ENCODE results near the gene AOPEP.

AOPEP gene

GRCh38 chr9:95096807-95097206 is 370.3 kb downstream of the AOPEP start:
- DNase-seq (ENCODE audit: low read depth) = no peak

- DNase-seq (ENCODE audit: low read depth) = no peak
Measured at GRCh38 chr9:95097279-95097678, 370.8 kb downstream of the AOPEP start.

GRCh38 chr9:95098391-95098921 is 372.0 kb downstream of the AOPEP start:
- no peak for DNase-seq (ENCODE audit: low read depth)

- DNase-seq (ENCODE audit: low read depth) = no peak
Measured at GRCh38 chr9:95099321-95100070, 373.0 kb downstream of the AOPEP start.

GRCh38 chr9:95100071-95100627 is 373.6 kb downstream of the AOPEP start:
- DNase-seq (ENCODE audit: low read depth) = no peak

- no peak for DNase-seq (ENCODE audit: low read depth)
Measured at GRCh38 chr9:95101326-95101725, 374.8 kb downstream of the AOPEP start.

- no peak for DNase-seq (ENCODE audit: low read depth)
Measured at GRCh38 chr9:95102001-95102433, 375.5 kb downstream of the AOPEP start.

GRCh38 chr9:95102572-95102971 is 376.1 kb downstream of the AOPEP start:
- no peak for DNase-seq (ENCODE audit: low read depth)

- DNase-seq (ENCODE audit: low read depth) = no peak
Measured at GRCh38 chr9:95103281-95103771, 376.8 kb downstream of the AOPEP start.

- DNase-seq (ENCODE audit: low read depth) = no peak
Measured at GRCh38 chr9:95103871-95104580, 377.5 kb downstream of the AOPEP start.

GRCh38 chr9:95104581-95104960 is 378.1 kb downstream of the AOPEP start:
- no peak for DNase-seq (ENCODE audit: low read depth)

- DNase-seq (ENCODE audit: low read depth) = no peak
Measured at GRCh38 chr9:95104980-95105379, 378.5 kb downstream of the AOPEP start.

GRCh38 chr9:95105519-95106287 is 379.2 kb downstream of the AOPEP start:
- DNase-seq (ENCODE audit: low read depth) = no peak

GRCh38 chr9:95107001-95107749 is 380.7 kb downstream of the AOPEP start:
- DNase-seq (ENCODE audit: low read depth) = no peak

- DNase-seq (ENCODE audit: low read depth) = no peak
Measured at GRCh38 chr9:95107976-95108375, 381.5 kb downstream of the AOPEP start.

- DNase-seq (ENCODE audit: low read depth) = no peak
Measured at GRCh38 chr9:95108777-95109176, 382.3 kb downstream of the AOPEP start.

GRCh38 chr9:95109456-95109855 is 383.0 kb downstream of the AOPEP start:
- no peak for DNase-seq (ENCODE audit: low read depth)

GRCh38 chr9:95110921-95111525 is 384.5 kb downstream of the AOPEP start:
- DNase-seq (ENCODE audit: low read depth) = no peak

GRCh38 chr9:95111716-95112115 is 385.2 kb downstream of the AOPEP start:
- DNase-seq (ENCODE audit: low read depth) = no peak

- DNase-seq (ENCODE audit: low read depth) = no peak
Measured at GRCh38 chr9:95112436-95113280, 386.2 kb downstream of the AOPEP start.
